HG02763 (cell line): Measurements from ENCODE around the gene TMEM204.

ENCODE experiments used
- ATAC-seq: cut with Tn5 transposase; IDR thresholded peaks from one replicate; pipeline ENCODE4 v1.9.1; 2021; ENCODE audit warnings: mild to moderate bottlenecking, moderate library complexity; ENCODE audit not compliant: unreplicated experiment

TMEM204 gene

DNA sequence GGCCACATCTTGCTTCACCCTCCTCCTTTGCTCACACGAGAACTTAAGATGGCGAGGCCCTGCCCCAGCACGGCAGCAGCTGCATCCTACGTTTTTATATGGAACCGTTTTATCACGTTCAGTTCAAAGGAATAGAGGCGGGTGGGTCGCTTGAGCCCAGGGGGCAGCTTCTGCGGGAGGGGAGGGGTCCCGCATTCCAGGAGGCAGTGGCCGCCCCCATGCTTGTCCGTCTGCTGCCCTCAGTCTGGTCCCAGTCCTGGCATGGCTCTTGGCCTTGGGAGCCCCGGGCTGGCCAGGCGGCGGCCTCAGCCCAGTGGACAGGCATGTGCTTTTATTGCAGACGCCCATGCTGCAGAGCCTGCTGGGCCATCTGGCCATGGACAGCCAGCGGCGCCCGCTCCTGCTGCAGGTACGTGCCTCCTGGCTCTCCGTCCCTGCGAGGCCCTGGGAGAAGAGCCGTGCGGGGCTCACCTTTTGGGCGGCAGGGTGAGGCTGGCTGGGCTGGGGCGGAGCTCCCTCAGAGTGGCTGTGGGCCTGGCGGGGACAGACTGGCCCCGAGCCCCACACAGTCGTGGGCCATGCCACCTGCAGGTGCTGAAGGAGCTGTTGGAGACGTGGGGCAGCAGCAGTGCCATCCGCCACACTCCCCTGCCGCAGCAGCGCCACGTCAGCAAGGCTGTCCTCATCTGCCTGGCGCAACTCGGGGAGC lies 33.6 kb upstream of the TMEM204 start:
- no peak for ATAC-seq

GRCh38 chr16:1500465-1501150 lies 32.9 kb upstream of the TMEM204 start:
- ATAC-seq, result no peak

GRCh38 chr16:1501630-1502029 lies 31.8 kb upstream of the TMEM204 start:
- ATAC-seq, result no peak

DNA sequence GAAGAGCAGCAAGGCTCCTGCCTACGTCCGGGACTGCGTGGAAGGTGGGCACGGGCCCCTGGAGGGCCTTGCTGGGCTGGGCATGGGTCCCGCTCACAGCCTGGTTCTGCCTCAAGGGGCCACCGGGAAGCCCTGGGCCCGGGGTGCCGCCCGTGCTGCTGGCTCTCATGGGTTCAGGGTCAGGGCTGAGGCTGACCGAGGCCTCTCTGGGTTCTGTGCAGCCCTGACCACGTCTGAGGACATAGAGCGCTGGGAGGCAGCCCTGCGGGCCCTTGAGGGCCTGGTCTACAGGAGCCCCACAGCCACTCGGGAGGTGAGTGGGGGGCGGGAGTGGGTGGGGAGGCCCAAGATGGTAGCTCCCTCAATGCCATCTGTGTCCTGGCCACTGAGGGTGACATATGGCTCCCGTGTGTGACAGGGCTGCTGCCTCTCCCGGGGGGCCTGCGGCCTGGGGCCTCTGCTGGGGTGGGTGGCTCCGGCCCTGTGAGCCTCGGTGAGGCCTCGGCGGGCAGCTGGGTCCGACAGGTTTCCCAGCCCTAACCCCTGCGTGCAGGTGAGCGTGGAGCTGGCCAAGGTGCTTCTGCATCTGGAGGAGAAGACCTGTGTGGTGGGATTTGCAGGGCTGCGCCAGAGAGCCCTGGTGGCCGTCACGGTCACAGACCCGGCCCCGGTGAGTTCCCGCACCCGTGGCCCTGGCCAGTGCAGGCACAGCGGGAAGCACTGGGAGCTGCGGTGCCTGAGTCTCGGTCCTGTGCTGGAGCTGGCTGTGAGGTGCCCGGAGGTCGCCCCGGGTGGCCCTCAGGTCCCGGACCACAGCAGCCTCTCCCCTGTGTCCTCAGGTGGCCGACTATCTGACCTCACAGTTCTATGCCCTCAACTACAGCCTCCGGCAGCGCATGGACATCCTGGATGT lies 31.1 kb upstream of the TMEM204 start:
- no peak for ATAC-seq

DNA sequence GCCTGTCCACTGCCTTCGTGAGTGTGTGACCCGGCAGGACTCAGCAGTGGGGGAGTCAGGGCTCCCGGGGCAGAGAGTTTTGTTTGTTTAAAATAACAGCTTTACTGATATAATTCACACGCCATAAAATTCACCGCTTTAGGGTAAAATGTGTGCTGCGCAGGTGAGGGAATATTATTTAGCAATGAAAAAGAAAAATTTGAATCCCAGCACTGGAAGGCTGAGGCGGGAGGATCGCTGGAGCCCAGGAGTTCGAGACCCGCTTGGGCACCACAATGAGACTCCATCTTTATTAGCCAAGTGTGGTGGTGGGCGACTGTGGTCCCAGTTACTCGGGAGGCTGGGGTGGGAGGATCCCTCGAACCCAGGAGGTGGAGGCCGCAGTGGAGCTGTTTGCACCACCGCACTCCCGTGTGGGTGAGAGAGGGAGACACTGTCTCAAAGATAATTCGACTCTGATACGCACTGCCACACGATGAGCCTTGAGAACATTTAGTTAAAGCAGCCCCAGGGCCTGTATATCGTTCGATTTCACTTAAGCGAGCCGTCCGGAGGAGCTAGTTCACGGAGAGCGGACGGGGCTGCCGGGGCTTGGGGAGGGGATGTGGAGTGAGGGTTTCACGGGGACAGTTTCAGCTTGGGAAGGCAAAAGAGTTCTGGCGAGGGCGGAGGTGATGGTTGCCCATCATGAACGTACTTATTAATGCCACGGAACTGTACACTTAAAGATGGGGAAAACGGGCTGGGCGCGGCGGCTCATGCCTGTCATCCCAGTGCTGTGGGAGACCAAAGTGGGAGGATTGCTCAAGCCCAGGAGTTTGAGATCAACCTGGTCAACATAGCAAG lies 30.1 kb upstream of the TMEM204 start:
- no peak for ATAC-seq

- ATAC-seq, result no peak
Measured at GRCh38 chr16:1505073-1505844, 28.2 kb upstream of the TMEM204 start.

- ATAC-seq, result no peak
Measured at GRCh38 chr16:1505912-1506311, 27.6 kb upstream of the TMEM204 start.

DNA sequence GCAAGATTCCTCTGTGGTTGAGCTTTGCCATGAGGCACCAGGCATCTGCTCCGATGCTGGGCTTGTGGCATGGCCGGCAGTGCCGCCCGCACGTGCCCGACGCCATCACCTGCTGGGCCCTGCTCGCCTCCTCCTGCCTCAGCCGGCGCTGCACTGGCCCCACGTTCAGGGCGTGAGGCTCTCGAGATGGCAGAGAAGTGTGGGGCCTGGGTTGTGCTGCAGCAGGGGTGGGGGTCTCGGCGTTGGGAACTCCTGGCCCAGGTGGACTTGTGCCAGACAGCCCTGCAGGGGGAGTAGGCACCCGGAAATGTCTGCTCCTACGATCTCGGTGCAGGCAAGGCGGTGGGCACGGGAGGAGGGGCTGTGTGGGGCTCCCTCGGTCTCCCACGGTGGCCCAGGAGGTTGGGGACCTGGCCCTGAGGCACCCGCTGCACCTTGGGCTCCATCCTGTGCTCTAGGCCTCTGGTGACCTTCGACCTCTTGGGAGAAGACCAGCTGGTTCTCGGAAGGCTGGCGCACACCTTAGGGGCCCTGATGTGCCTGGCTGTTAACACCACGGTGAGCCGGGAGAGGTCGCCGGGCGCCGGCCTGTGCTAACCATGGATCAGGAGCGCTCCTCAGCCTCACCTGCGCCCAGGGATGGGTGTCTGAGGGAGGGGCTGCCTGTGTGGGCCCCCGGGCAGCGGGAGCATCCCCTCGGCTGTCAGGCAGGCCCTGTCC lies 26.8 kb upstream of the TMEM204 start:
- no peak for ATAC-seq

DNA sequence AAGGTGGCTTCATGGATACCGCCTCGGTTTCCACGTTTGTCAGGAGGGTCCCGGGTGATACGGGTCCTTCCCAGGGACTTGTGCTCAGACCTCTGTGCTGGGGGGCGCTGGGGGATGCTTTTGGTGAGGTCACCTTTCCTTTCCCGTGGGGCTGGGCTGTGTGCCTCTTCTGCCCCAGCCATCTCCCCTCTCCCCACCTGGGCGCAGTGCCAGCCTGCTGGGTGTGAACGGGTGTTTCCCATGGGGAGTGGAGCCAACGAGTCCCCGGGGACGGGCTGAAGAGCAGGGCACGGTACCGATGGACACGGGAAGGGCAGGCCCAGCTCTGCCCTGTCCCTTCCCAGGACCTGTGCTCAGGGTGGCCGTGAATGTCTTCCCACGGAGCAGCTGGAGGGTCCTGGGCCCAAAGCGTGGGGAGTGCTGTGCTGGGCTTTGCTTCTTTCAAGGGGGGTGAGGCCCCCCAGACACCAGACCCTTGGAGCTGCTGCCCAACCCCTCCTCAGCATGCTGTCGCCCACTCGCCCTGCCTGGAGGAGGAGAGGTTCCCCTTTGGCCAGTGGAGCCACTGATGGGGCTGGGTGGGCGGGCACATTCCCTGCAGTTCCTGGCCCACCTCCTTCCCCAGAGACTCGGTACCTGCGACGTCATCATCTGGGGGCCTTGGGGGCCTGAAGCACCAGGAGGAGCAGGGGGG lies 24.8 kb upstream of the TMEM204 start:
- no peak for ATAC-seq

DNA sequence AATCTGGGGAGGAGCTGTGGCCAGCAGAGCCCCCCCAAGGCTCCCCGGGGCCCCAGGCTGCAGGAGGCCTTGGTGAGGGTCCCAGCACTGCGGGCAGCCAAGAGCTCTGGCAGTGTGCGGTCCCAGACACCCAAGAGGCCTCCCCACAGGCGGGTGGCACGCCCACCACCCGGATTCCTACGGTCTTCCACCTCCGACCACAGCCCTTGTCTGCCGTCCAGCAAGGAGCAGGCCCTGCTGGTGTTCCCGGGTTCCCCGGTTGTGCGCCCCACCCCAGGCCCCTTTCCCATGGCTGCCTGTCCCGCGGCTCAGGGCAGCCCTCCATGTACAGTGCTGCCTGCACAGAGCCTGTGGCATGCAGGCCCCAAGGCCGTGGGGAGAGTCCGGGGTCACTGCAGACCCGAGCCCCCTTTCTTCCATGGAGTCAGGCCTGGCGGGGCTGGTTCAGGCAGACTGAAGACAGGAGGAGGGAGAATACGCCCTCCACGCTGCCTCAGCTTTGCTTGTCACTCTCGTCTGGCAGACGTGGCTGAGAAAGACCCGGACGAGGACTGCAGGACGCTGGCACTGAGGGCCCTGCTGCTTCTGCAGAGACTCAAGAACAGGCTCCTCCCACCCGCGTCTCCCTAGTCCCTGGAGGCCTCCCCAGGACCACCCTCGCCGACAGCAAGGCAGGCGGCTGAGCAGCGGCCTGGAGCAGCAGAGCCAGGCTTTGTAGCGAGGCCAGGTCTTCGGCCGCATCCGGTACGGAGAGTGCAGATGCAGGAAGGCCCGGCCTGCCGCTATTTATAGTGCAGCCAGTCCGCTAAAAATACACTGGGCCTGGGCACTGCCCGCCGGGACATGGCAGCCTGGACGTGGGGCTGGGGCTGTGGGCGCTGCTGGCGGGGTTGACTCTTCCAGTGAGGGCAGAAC lies 23.9 kb upstream of the TMEM204 start:
- no peak for ATAC-seq

DNA sequence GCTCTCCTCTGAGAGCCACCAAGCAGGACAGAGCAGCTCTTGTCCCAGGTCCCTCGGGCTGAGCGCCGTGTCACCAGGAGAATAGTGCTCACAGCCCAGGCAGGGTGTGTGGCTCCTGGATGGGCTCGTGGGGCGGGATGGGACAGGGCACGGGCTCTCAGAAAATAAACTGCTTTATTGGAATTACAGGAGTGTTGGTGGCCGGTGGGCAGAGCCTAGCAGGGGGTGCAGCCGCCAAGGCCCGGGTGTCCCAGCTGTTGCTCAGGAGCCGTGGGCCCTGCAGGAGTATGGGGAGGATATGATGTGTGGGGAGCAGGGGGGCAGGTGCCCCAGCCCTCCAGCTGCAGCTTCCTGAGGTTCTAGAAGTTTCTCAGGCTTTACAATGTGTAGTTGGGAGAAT lies 23.2 kb upstream of the TMEM204 start:
- no peak for ATAC-seq

DNA sequence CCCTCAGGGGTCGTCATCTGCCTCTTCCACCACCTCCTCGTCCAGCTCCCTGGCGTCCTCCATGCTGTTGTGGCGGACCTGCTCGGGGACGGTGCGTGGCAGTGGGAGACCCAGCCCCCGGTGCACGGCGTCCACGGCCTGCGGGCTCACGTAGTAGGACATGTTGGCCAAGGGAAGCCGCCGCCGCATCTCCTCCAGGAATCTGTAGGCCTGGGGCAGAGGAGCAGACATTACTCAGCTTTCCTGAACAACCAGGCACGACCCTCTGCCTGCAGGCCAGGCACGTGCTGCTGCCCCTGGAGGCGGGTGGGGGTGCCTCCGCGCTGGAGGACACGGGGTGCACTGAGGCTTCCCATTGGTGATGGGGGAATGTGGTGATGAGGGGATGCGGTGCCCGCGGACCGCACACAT lies 22.5 kb upstream of the TMEM204 start:
- ATAC-seq, result no peak

GRCh38 chr16:1511662-1512569 lies 21.6 kb upstream of the TMEM204 start:
- ATAC-seq, result no peak

- no peak for ATAC-seq
Measured at GRCh38 chr16:1512774-1513173, 20.7 kb upstream of the TMEM204 start.

GRCh38 chr16:1514507-1514906 lies 19.0 kb upstream of the TMEM204 start:
- ATAC-seq, result no peak

DNA sequence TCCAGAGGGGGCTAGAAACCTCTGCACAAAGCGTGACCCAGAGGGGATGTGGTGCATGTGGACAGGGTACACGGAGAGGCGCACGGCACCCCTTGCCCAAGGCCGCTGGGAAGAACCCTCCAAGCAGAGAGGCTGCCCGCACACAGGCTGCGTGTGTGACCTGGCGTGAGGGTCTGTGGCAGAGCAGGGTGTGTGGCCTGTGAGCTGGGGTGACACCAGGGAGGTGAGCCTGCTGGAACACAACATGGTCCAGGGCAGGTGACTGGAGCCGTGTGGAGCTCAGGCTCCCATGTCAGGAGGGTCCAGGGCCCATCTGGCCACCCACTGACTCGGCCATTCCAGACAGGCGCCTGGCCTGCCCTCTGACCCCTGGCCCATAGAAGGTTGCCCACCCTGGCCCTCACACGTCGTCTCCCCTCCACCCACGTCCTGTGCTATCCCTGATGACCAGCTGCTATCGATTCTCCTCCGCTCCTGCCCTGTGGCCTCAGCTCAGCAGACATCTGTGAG lies 14.8 kb upstream of the TMEM204 start:
- ATAC-seq, result no peak
